SHP77 (cell line): ENCODE data around the gene RHOT2.

Experiments
- DNase-seq, 2 experiments: peaks; one replicate each; lab custom pipeline; 2025; lab: John Stamatoyannopoulos, UW

The RHOT2 gene

GRCh38 chr16:715477-716199 lies 47.7 kb downstream of the RHOT2 start:
- DNase-seq, result no peak

- DNase-seq, result peak in 1 of 2 experiments; percentile 26
Measured at GRCh38 chr16:716200-716568, 48.3 kb downstream of the RHOT2 start.

GRCh38 chr16:716768-717325 lies 48.9 kb downstream of the RHOT2 start:
- DNase-seq, result no peak

GRCh38 chr16:717450-718245 lies 49.7 kb downstream of the RHOT2 start:
- DNase-seq, result no peak

GRCh38 chr16:718389-718788 lies 50.5 kb downstream of the RHOT2 start:
- DNase-seq, result no peak

- DNase-seq, result no peak
Measured at GRCh38 chr16:718922-719321, 51.0 kb downstream of the RHOT2 start.

GRCh38 chr16:719815-720446 lies 52.0 kb downstream of the RHOT2 start:
- DNase-seq, result peak in 1 of 2 experiments; percentile 49

- DNase-seq, result peak; percentile 71 to 83
Measured at GRCh38 chr16:720447-720989, 52.6 kb downstream of the RHOT2 start.

GRCh38 chr16:720990-721764 lies 53.2 kb downstream of the RHOT2 start, which contains the start of gene ANTKMT:
ANTKMT (plus strand) TSS chr16:721146; CDS start chr16:721275, 129 bp downstream.
- peak; percentile 81 to 92 for DNase-seq

- no peak for DNase-seq
Measured at GRCh38 chr16:721765-722540, 54.0 kb downstream of the RHOT2 start.

GRCh38 chr16:722835-723633 lies 55.1 kb downstream of the RHOT2 start:
- no peak for DNase-seq

- DNase-seq, result no peak
Measured at GRCh38 chr16:723695-724094, 55.8 kb downstream of the RHOT2 start.
